Measurements from ENCODE around the gene CTBS.
"Not testable (repeated sequence)": the region's sequence is repeated elsewhere in the genome, so short reads cannot be mapped to it uniquely, and the experiment has no call there.

The CTBS gene

GRCh38 chr1:84585803-84586202 is 11.6 kb upstream of the CTBS start:
- DNase-seq (ENCODE audit: low read depth in 3 of 3) = no peak

DNA sequence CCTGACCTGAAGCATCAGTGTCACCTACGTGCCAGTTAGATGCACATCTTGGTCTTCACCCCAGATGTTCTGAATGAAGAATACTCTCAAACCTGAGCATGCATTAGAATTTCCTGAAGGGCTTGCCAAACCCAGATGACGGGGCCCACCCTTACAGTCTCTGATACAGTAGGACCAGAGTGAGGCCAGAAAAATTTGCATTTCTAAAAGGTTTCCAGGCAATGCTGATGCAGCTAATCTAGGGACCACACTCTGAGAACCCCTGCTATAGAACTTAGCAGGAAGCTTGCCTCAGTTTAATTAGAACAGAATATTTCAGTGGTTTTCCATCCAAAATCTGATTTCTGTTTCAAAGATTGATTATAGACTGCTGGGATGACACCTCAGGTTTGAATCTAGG is 9.9 kb upstream of the CTBS start:
- DNase-seq (ENCODE audit: low read depth in 3 of 3) = no peak

- DNase-seq (ENCODE audit: low read depth in 3 of 3) = no peak
Observed at GRCh38 chr1:84583648-84584047, 9.4 kb upstream of the CTBS start.

DNA sequence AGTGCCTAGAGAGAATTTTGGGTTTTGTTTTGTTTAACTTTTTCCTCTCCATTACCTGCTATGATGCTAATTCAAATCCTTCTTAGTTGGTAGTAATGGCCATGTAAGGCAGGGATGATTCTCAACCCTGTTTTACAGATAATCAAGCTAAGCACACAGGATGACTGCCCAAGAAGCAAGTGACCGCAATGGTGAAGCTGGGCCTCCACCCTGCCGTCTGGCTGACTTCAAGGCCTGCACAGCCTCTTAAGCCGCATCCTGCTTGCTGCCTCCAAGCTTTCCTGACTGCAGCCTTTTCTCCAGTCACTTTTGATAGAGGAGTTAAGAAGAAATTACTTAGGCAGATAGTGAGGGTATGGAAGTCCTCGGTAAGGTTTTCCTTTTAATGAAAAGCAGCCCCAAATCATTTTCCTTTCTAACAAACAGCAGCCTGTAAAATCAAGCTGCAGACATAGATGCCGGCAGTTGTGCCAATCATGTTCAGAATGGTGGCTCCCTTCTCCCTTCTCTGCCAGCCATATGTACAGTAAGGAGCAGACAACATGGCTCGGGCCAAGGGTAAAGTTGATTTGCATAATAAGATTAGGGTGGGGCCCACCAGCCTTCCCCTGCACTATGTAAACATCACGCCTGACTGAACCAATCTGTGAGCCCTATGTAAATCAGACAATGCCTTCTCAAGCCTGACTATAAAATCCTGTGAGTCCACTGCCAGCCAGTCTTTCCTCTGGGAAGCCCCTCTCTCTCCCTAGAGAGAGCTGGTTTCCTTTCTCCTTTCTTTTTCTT is 8.8 kb upstream of the CTBS start:
- no peak for DNase-seq (ENCODE audit: low read depth in 3 of 3)

- no peak for DNase-seq (ENCODE audit: low read depth in 3 of 3)
Observed at GRCh38 chr1:84581648-84582047, 7.4 kb upstream of the CTBS start.

- DNase-seq (ENCODE audit: low read depth in 3 of 3) = no peak
Observed at GRCh38 chr1:84574936-84575335, 696 bp upstream of the CTBS start.

- no peak for DNase-seq (ENCODE audit: low read depth in 3 of 3)
Observed at GRCh38 chr1:84573481-84573966, 716 bp downstream of the CTBS start.

DNA sequence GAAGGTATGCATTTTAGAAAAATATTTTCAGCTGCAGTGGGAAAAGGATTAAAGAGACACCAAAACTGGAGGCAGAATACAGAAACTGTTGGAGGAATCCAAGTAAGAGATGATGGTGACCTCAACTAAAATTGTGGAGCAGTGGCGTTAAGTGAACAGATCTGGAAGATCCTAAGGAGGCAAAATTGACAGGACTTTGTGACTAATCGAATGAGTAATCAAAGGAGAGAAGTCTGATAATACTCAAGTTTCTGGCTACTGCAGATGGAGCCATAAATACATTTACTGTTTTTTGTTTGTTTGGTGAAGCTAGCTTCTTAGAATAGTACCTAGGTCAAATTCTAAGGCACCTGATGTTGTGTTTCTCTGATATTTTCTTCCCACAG is 3.1 kb downstream of the CTBS start:
- DNase-seq (ENCODE audit: low read depth in 3 of 3) = no peak

- no peak for DNase-seq (ENCODE audit: low read depth in 3 of 3)
Observed at GRCh38 chr1:84570436-84571149, 3.6 kb downstream of the CTBS start.

GRCh38 chr1:84569216-84569615 is 5.0 kb downstream of the CTBS start:
- no peak for DNase-seq (ENCODE audit: low read depth in 3 of 3)

DNA sequence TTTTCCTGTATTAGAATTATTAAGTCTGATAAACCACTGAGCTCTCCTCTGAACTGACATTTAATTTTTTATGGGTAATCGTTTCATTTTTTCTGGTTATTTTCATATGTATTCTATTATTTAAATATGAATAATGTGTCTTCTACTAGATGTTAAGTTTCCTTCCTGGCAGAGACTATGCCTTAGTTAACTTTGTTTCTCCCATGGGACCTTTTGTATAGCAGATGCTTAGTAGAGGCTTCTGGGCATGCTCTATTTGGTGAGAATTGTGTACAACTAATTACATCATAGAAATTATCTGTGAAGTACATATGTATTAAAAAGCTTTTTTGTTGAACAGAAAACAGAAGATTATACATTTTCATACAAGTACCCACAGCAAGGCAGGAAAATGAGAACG is 23.4 kb downstream of the CTBS start:
- DNase-seq (ENCODE audit: low read depth in 3 of 3) = no peak

DNA sequence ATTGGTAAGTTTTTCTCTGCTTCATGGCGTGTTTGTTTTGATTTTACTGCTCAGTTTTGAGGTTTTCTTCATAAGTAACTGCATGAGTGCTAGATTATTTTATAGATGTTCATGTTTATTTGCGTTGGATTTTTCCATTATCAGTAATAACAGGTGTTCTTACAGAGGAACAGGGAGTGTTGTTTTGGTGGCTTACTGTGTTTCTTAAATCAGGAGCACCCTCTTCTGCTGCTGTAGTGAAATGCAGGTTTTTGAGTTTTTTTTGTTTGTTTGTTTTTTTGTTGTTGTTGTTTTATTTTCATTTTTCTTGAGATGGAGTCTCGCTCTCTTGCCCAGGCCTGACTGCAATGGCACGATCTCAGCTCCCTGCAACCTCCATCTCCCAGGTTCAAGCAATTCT is 32.6 kb downstream of the CTBS start:
- DNase-seq (ENCODE audit: low read depth in 3 of 3) = no peak

GRCh38 chr1:84540759-84541158 is 33.5 kb downstream of the CTBS start:
- no peak for DNase-seq (ENCODE audit: low read depth in 3 of 3)

DNA sequence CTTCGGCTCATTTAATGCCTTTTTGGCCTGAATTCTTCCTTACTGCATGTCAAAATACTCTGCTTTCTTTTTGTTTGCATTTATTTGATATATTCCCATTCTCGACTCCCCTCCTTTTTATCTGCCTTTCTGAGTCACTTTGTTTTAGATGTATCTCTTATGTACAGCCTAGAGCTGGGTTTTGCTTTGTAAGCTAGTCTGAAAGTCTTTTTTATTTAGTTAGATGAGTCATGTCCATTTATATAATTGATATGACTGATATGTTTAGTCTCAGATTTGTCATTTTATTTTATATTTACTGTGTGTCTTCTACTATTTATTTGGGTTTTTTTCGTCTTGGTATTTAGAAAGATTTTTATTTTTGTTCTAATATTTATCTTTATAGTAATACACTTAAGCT is 34.3 kb downstream of the CTBS start:
- no peak for DNase-seq (ENCODE audit: low read depth in 3 of 3)

DNA sequence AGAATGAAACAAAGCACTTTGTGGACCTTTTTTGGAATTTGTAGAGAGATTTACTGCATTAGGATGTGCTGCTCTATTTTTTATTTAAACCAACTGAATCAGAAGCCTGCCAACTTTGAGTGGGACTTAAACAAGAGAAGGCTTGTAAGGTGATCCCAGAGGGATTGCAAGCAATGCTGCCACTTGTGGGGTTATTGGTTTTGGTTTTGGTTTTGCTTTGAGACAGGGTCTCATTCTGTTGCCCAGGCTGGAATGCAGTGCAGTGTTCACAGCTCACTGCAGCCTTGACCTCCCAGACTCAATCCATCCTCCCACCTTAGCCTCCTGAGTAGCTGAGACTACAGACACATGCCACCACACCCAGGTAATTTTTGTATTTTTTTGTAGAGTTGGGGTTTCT is 35.6 kb downstream of the CTBS start:
- no peak for DNase-seq (ENCODE audit: low read depth in 3 of 3)

DNA sequence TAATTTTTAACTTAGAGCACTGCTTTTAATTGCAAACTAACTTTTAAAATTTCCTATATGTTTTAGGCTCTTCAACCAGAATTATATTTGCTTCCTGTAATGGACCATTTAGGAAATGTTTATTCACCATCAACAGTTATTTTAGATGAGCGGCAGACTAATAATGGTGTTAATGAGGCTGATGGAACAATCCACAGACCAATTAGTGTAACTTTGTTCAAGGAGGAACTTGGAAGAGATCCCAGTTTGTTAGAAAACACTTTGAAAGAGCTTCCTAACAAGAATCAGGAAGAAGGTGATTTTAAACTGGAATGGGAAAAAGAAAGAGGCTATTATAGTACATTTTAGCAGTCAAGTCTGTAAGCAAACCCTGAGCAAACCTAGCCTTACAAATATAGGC is 48.5 kb downstream of the CTBS start:
- no peak for DNase-seq (ENCODE audit: low read depth in 3 of 3)

GRCh38 chr1:84524590-84524989 is 49.6 kb downstream of the CTBS start:
- no peak for DNase-seq (ENCODE audit: low read depth in 3 of 3)

- no peak for DNase-seq (ENCODE audit: low read depth in 3 of 3)
Observed at GRCh38 chr1:84510668-84511067, 63.6 kb downstream of the CTBS start.

GRCh38 chr1:84510165-84510564 is 64.1 kb downstream of the CTBS start:
- no peak for DNase-seq (ENCODE audit: low read depth in 3 of 3)

DNA sequence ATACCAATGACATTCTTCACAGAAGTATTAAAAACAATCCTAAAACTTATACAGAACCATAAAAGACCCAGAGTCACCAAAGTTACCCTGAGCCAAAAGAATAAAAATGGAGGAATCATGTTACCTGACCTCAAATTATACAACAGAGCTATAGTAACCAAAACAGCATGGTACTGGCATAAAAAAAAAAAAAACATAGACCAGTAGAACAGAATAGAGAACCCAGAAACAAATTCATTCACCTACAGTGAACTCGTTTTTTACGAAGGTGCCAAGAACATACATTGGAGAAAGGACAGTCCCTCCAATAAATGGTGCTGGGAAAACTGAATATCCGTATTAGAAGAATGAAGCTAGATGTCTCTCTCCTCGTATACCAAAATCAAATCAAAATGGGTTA is 65.2 kb downstream of the CTBS start:
- no peak for DNase-seq (ENCODE audit: low read depth in 3 of 3)

- DNase-seq (ENCODE audit: low read depth in 3 of 3) = no peak
Observed at GRCh38 chr1:84508510-84508909, 65.7 kb downstream of the CTBS start.

DNA sequence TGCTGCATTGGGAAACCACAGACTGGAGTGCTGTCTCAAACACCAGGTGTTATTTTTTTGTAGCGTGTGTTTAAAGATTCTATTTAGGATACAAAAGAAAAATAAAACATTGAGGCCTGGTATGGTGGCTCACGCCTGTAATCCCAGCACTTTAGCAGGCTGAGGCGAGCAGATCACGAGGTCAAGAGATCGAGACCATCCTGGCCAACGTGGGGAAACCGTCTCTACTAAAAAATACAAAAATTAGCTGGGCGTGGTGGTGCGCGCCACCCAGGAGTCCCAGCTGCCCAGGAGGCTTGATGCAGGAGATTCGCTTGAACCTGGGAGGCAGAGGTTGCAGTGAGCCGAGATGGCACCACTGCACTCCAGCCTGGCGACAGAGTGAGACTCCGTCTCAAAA is 66.4 kb downstream of the CTBS start:
- DNase-seq (ENCODE audit: low read depth in 3 of 3) = not testable (repeated sequence)

DNA sequence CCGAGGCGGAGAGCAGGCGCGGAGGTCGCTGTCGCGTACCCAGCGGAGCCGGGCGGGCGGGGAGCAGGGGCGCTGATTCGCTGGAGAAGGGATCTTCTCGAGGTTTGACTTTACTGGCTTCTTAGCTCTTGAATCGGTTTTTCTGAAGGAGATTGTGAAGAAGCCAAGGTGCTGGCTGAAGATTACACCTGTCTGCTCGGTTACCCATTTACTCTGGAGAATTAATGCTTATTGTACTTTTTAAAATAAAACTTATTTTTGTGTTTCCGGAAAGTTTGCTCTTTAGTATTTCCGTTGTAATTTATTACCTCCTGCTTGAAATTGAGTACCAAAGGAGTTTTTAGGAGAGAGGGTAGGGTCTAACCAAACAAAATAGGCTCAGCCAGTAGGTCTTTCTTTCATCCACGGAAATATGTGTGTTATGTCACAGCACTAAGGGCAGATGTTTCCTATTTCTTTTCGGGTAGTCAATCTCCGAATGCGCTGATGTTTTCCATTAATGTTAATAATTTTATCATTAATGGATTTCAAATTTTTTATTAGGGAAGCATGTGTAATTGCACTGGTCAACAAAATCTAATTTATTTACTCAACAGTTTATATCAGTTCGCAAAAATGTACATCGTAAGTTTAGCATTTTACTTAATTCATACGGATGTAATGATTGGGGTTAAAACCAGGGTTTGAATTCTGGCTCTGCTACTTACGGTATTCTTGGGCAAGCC is 67.3 kb downstream of the CTBS start:
- peak in 1 of 3 donors; percentile 67 for DNase-seq (ENCODE audit: low read depth in 3 of 3)

All from stimulated activated CD4-positive, alpha-beta T cell treated with anti-CD3 and anti-CD28 coated beads, TNF-alpha, amount 100 ng/mL, for 48 hours (primary cell).